Hepatocyte (in vitro differentiated cells): ENCODE results near the gene PLCD3. TPM values are rescaled to one million over a fixed set of nuclear protein-coding genes. Genes with fewer than 3 reads are reported as not detected.

ENCODE experiments used
- DNase-seq: peaks from one replicate; pipeline ENCODE4 v3.0.0-alpha.2; 2016; ENCODE audit warnings: low spot score
- H2AFZ ChIP-seq: fragments of 200-600 bp; sonication (generic); 2 replicates; pipeline ENCODE4 v1.6.0; 2016; ENCODE audit warnings: antibody characterized with exemption, mild to moderate bottlenecking
- H3K27ac ChIP-seq: fragments of 200-600 bp; sonication (generic); 2 replicates; pipeline ENCODE4 v1.5.1; 2016; ENCODE audit warnings: mild to moderate bottlenecking
- H3K27me3 ChIP-seq: fragments of 200-600 bp; sonication (generic); 2 replicates; pipeline ENCODE4 v1.6.1; 2016
- H3K36me3 ChIP-seq: fragments of 200-600 bp; sonication (generic); replicated peaks from 2 replicates; pipeline ENCODE4 v1.5.1; 2016; ENCODE audit warnings: low read depth; ENCODE audit not compliant: insufficient read depth
- H3K4me1 ChIP-seq: fragments of 200-600 bp; sonication (generic); 2 replicates; pipeline ENCODE4 v1.5.1; 2016; ENCODE audit warnings: mild to moderate bottlenecking, moderate library complexity; ENCODE audit not compliant: insufficient read depth
- H3K4me2 ChIP-seq: fragments of 200-600 bp; sonication (generic); 2 replicates; pipeline ENCODE4 v1.6.0; 2016
- H3K4me3 ChIP-seq: fragments of 200-600 bp; sonication (generic); 2 replicates; pipeline ENCODE4 v1.5.1; 2016; ENCODE audit warnings: mild to moderate bottlenecking
- H3K79me2 ChIP-seq: fragments of 200-600 bp; sonication (generic); 2 replicates; pipeline ENCODE4 v1.6.0; 2017; ENCODE audit warnings: mild to moderate bottlenecking
- H3K9me2 ChIP-seq: fragments of 200-600 bp; sonication (generic); replicated peaks from 2 replicates; pipeline ENCODE4 v1.6.0; 2017; ENCODE audit warnings: mild to moderate bottlenecking; ENCODE audit not compliant: insufficient read depth
- H3K9me3 ChIP-seq: fragments of 200-600 bp; sonication (generic); 2 replicates; pipeline ENCODE4 v1.5.1; 2016; ENCODE audit warnings: low read depth, mild to moderate bottlenecking
- H4K20me1 ChIP-seq: fragments of 200-600 bp; sonication (generic); 2 replicates; pipeline ENCODE4 v1.6.0; 2016; ENCODE audit warnings: mild to moderate bottlenecking; ENCODE audit not compliant: insufficient read depth, poor library complexity, severe bottlenecking
- CTCF ChIP-seq: fragments of 200-600 bp; sonication (generic); IDR thresholded peaks from 2 replicates; pipeline ENCODE4 v1.5.1; 2016; ENCODE audit warnings: antibody characterized with exemption, mild to moderate bottlenecking; ENCODE audit not compliant: poor library complexity
- EZH2 ChIP-seq: fragments of 200-600 bp; sonication (generic); IDR thresholded peaks from 2 replicates; pipeline ENCODE4 v1.6.1; 2016; ENCODE audit warnings: antibody characterized with exemption, mild to moderate bottlenecking, borderline replicate concordance
- EZH2phosphoT487 ChIP-seq: fragments of 200-600 bp; sonication (generic); IDR thresholded peaks from one replicate; pipeline ENCODE4 v1.6.1; 2018; ENCODE audit warnings: antibody characterized with exemption, mild to moderate bottlenecking, low read depth, moderate library complexity; ENCODE audit not compliant: unreplicated experiment, severe bottlenecking
- WGBS: methylation state at CpG from one replicate; pipeline ENCODE4 v1.1.6; 2016; ENCODE audit warnings: low lambda C conversion rate; ENCODE audit errors: missing lambda C conversion rate; 5-methylcytosine and 5-hydroxymethylcytosine counted together
- polyA plus RNA-seq: library from polyadenylated mRNA; unstranded; fragments of >200 nt; fragmentation: Nextera tagmentation; extraction: Ambion mirVana; gene quantifications from 2 replicates; pipeline ENCODE4 v1.2.1, GENCODE V29; 2016
- total RNA-seq: library from RNA; depleted of rRNA; stranded (reverse); fragments of >200 nt; gene quantifications from 2 replicates; pipeline ENCODE4 v1.2.3, GENCODE V29; 2014

PLCD3 gene
- total and polyA plus RNA-seq, 2 experiments from 2014 or later, result 41.8 to 69.7 TPM

GRCh38 chr17:45156242-45156641 is 23.9 kb upstream of the PLCD3 start:
- DNase-seq, result no peak
- H3K4me3 ChIP-seq, result no peak overlapping the region
- no peaks in the 10 kb centered on the region for H3K36me3 ChIP-seq
- TF ChIP-seq EZH2phosphoT487 (no peak), EZH2 (no peak), CTCF (no peak)
- peaks cover 28% of the 10 kb centered on the region for H3K4me1 ChIP-seq
- peaks cover 77% of the 10 kb centered on the region for H3K79me2 ChIP-seq
- H3K27me3 ChIP-seq, result no peaks in the 10 kb centered on the region
- H3K4me2 ChIP-seq, result no peak overlapping the region
- peaks cover 6% of the 10 kb centered on the region for H4K20me1 ChIP-seq
- no peak overlapping the region for H3K27ac ChIP-seq
- no peaks in the 10 kb centered on the region for H3K9me2 ChIP-seq
- WGBS, result 96% methylated on average over 3 of the region's 3 CpGs
- no peak overlapping the region for H2AFZ ChIP-seq
- H3K9me3 ChIP-seq, result no peaks in the 10 kb centered on the region

- Histone ChIP-seq H3K9me2 (no peaks in the 10 kb centered on the region), H3K27me3 (no peaks in the 10 kb centered on the region), H3K27ac (peak overlapping the region; percentile 30), H3K79me2 (peaks cover 79% of the 10 kb centered on the region), H3K36me3 (no peaks in the 10 kb centered on the region), H3K4me3 (no peak overlapping the region), H3K4me1 (peaks cover 28% of the 10 kb centered on the region), H3K4me2 (no peak overlapping the region), H4K20me1 (peaks cover 14% of the 10 kb centered on the region), H2AFZ (no peak overlapping the region), H3K9me3 (no peaks in the 10 kb centered on the region)
- DNase-seq, result no peak
- WGBS, result 88% methylated on average over 2 of the region's 2 CpGs
- TF ChIP-seq CTCF (no peak), EZH2 (no peak)
These were observed 23.2 kb upstream of the PLCD3 start for GRCh38 chr17:45155483-45155882.

- DNase-seq, result no peak
- Histone ChIP-seq H3K27me3 (no peaks in the 10 kb centered on the region), H3K79me2 (peaks cover 79% of the 10 kb centered on the region), H3K36me3 (no peaks in the 10 kb centered on the region), H4K20me1 (peaks cover 19% of the 10 kb centered on the region), H2AFZ (no peak overlapping the region), H3K9me3 (no peaks in the 10 kb centered on the region), H3K4me3 (no peak overlapping the region), H3K27ac (peak overlapping the region; percentile 30), H3K4me2 (no peak overlapping the region), H3K4me1 (peaks cover 28% of the 10 kb centered on the region), H3K9me2 (no peaks in the 10 kb centered on the region)
- 97% methylated on average over 4 of the region's 4 CpGs for WGBS
- TF ChIP-seq EZH2, result no peak
- no peak for TF ChIP-seq EZH2phosphoT487
- TF ChIP-seq CTCF, result no peak
These were observed 22.7 kb upstream of the PLCD3 start for GRCh38 chr17:45155029-45155428.
